HepG2 (cell line): ENCODE measurements around the gene SHPK. TPM values are rescaled to one million over a fixed set of nuclear protein-coding genes. Genes with fewer than 3 reads are reported as not detected.

ENCODE experiments used
- ATAC-seq: fragments of 200-7000 bp; cut with Tn5 transposase; 3 replicates; pipeline ENCODE4 v1.9.1; 2020; ENCODE audit warnings: mild to moderate bottlenecking, moderate library complexity
- BruUV-seq: library from RNA; stranded (reverse); fragments of 400-500 nt; replicated peaks from 2 replicates; lab custom pipeline; 2021; lab: Mats Ljungman, UMichigan
- CTCF ChIA-PET: fragments of 300-600 bp; formaldehyde crosslinking; extraction: SDS; loops from one replicate; lab custom pipeline; 2021; ENCODE audit warnings: low total read pairs, inconsistent platforms, low intra/inter-chr PET ratio; lab: Yijun Ruan, JAX
- POLR2A ChIA-PET: fragments of 350-600 bp; sonication (Branson Sonifier 250); formaldehyde crosslinking; loops from one replicate; lab custom pipeline; 2020; ENCODE audit warnings: antibody characterized with exemption, inconsistent platforms; lab: Yijun Ruan, JAX
- DNase-seq: peaks from one replicate; pipeline ENCODE4 v3.0.0-alpha.2; 2015; ENCODE audit warnings: low spot score
- FAIRE-seq: peaks from 3 replicates; lab custom pipeline; 2011; peaks lifted over from hg19 to GRCh38; lab: Jason Lieb, UNC
- H2AFZ ChIP-seq: one replicate; pipeline ENCODE4 v1.6.1; 2011; ENCODE audit warnings: low read length, inconsistent platforms
- H3K27ac ChIP-seq: fragments of 300-600 bp; 3 replicates; pipeline ENCODE4 v1.8.0; 2011; ENCODE audit warnings: mixed run types, mild to moderate bottlenecking, mixed read lengths, low read length, inconsistent platforms; ENCODE audit not compliant: insufficient read depth; ENCODE audit errors: extremely low read length
- H3K27me3 ChIP-seq, 2 experiments: fragments of 200-600 bp in 1 of 2; 2 replicates in 1 of 2; 3 replicates in 1 of 2; pipeline versions ENCODE4 v1.6.0 to v1.8.0; 2011; ENCODE audit warnings: low read length in 2 of 2, mild to moderate bottlenecking in 2 of 2, moderate library complexity in 2 of 2, inconsistent platforms in 1 of 2; ENCODE audit not compliant: insufficient read depth in 2 of 2, control insufficient read depth in 1 of 2
- H3K36me3 ChIP-seq, 2 experiments: fragments of 200-600 bp in 1 of 2; replicated peaks in 1 of 2; 2 replicates in 1 of 2; 3 replicates in 1 of 2; pipeline versions ENCODE4 v1.5.1 to v1.8.0; 2011; ENCODE audit warnings: low read length in 2 of 2, inconsistent platforms in 1 of 2; ENCODE audit not compliant: insufficient read depth in 2 of 2, control insufficient read depth in 1 of 2
- H3K4me1 ChIP-seq: 2 replicates; pipeline ENCODE4 v1.5.1; 2012; ENCODE audit warnings: low read length, inconsistent platforms; ENCODE audit not compliant: insufficient read depth
- H3K4me2 ChIP-seq: 2 replicates; pipeline ENCODE4 v1.6.0; 2011; ENCODE audit warnings: low read depth, low read length, inconsistent platforms
- H3K4me3 ChIP-seq, 3 experiments: fragments of 200-600 bp in 1 of 3; sonication (generic), shearing (Covaris generic) in 1 of 3; replicated peaks in 1 of 3; 2 replicates each; pipeline ENCODE4 v1.5.1; 2011 to 2016; ENCODE audit warnings: low read length in 3 of 3, inconsistent platforms in 2 of 3, low read depth in 2 of 3, mild to moderate bottlenecking in 2 of 3, control low read depth in 1 of 3, mixed read lengths in 1 of 3; ENCODE audit not compliant: insufficient read depth in 1 of 3
- H3K79me2 ChIP-seq: one replicate; pipeline ENCODE4 v1.6.1; 2011; ENCODE audit warnings: low read length, inconsistent platforms; ENCODE audit not compliant: insufficient read depth
- H3K9ac ChIP-seq: 2 replicates; pipeline ENCODE4 v1.6.0; 2011; ENCODE audit warnings: mild to moderate bottlenecking, low read depth, low read length, inconsistent platforms; ENCODE audit not compliant: insufficient read depth
- H3K9me3 ChIP-seq: 2 replicates; pipeline ENCODE4 v1.5.1; 2012; ENCODE audit warnings: mild to moderate bottlenecking, low read length
- H4K20me1 ChIP-seq: 2 replicates; pipeline ENCODE4 v1.6.0; 2011; ENCODE audit warnings: inconsistent platforms, mild to moderate bottlenecking, low read length, moderate library complexity; ENCODE audit not compliant: insufficient read depth
- ARID4A ChIP-seq: sonication (generic); formaldehyde crosslinking; IDR thresholded peaks from 2 replicates; pipeline ENCODE4 v1.5.0; 2020; ENCODE audit warnings: mild to moderate bottlenecking, missing genetic modification reagents, borderline replicate concordance
- MEIS1 ChIP-seq: sonication (generic); formaldehyde crosslinking; IDR thresholded peaks from 2 replicates; pipeline ENCODE4 v1.9.0; 2021; ENCODE audit warnings: mild to moderate bottlenecking, missing genetic modification reagents, moderate library complexity, borderline replicate concordance
- ZNF839 ChIP-seq: sonication (generic); formaldehyde crosslinking; IDR thresholded peaks from 2 replicates; pipeline ENCODE4 v1.4.0; 2020; ENCODE audit warnings: missing genetic modification reagents, mild to moderate bottlenecking, borderline replicate concordance
- ZNF850 ChIP-seq: sonication (generic); formaldehyde crosslinking; conservative IDR thresholded peaks from 2 replicates; pipeline ENCODE4 v1.9.0; 2021; ENCODE audit warnings: mild to moderate bottlenecking, missing genetic modification reagents
- WGBS: methylation state at CpG from one replicate; pipeline ENCODE4 v1.1.6; 2017; ENCODE audit warnings: low lambda C conversion rate; 5-methylcytosine and 5-hydroxymethylcytosine counted together
- in situ Hi-C: cut with HindIII; loops from 2 replicates; pipeline ENCODE4 v1.10.0; 2017; ENCODE audit warnings: low pct_unique_long_range_greater_than_20kb; ENCODE audit not compliant: extremely low pct_ligation_motif_present
- intact Hi-C: fragments of 100-400 bp; cut with micrococcal nuclease; formaldehyde crosslinking; loops from one replicate; pipeline ENCODE4 v1.10.0; 2022; ENCODE audit not compliant: unreplicated experiment
- polyA plus RNA-seq, 8 experiments: library from polyadenylated mRNA; depleted of rRNA in 3 of 8; stranded (reverse) in 7 of 8; unstranded in 1 of 8; fragments of >200 nt; fragmentation: Illumina TruSeq in 4 of 8; extraction: Trizol in 4 of 8; gene quantifications; 2 replicates each; pipeline versions ENCODE4 v1.2.1 to v1.2.3, GENCODE V29; 2011 to 2016; ENCODE audit warnings: low read depth in 4 of 8, missing spikeins in 1 of 8, mixed read lengths in 1 of 8; ENCODE audit not compliant: insufficient read depth in 1 of 8
- total RNA-seq, 5 experiments: library from RNA; depleted of rRNA; stranded (reverse); fragments of >200 nt; fragmentation: Illumina TruSeq; extraction: Trizol; gene quantifications; 2 replicates each; pipeline ENCODE4 v1.2.3, GENCODE V29; 2016; ENCODE audit warnings: low read depth in 1 of 5

SHPK gene
- total and polyA plus RNA-seq, 2 of the 13 experiments (the other 11 are each of a cell fraction or from before 2014, with no cell fraction given): 16.2 to 30.9 TPM

GRCh38 chr17:3598078-3598477, 38.0 kb downstream of the SHPK start:
- Histone ChIP-seq H3K27ac (no peak overlapping the region), H4K20me1 (no peaks in the 10 kb centered on the region), H3K4me3 (no peak overlapping the region), H2AFZ (no peak overlapping the region), H3K4me1 (no peaks in the 10 kb centered on the region), H3K27me3 (no peaks in the 10 kb centered on the region), H3K9me3 (no peaks in the 10 kb centered on the region), H3K4me2 (no peak overlapping the region), H3K9ac (no peak overlapping the region), H3K36me3 (peaks cover 3 to 5% of the 10 kb centered on the region in 2 experiments; a peak in 3 of 5 replicates), H3K79me2 (no peaks in the 10 kb centered on the region)
- CTCF ChIA-PET: no interaction called here
- ATAC-seq (no peak), DNase-seq (no peak), FAIRE-seq (no peak)
- in situ Hi-C loops (no loop called here), intact Hi-C loops (no loop called here)
- no peak for TF ChIP-seq ZNF850
- no peak for TF ChIP-seq MEIS1
- no peak for TF ChIP-seq ARID4A (CRISPR knock-in tag)
- no peak for TF ChIP-seq ZNF839
- WGBS: 89% methylated on average over 9 of the region's 13 CpGs
- POLR2A ChIA-PET: no interaction called here
- BruUV-seq: no TSS peak
